Activated naive CD8-positive, alpha-beta T cell treated with anti-CD3 and anti-CD28 coated beads for 36 hours (primary cell): ENCODE measurements around the gene SAMD14. TPM values are rescaled to one million over a fixed set of nuclear protein-coding genes. Genes with fewer than 3 reads are reported as not detected.

ENCODE experiments used
- DNase-seq: peaks from one replicate; pipeline ENCODE4 v3.0.0; 2021
- H3K27ac Mint-ChIP-seq: one replicate; pipeline ENCODE4 v1.8.0; 2022; ENCODE audit warnings: mild to moderate bottlenecking, moderate library complexity, mixed read lengths
- H3K27me3 Mint-ChIP-seq: one replicate; pipeline ENCODE4 v1.8.0; 2022; ENCODE audit warnings: mild to moderate bottlenecking, mixed read lengths
- H3K36me3 Mint-ChIP-seq: one replicate; pipeline ENCODE4 v1.8.0; 2021; ENCODE audit warnings: mild to moderate bottlenecking, mixed read lengths
- H3K4me1 Mint-ChIP-seq: one replicate; pipeline ENCODE4 v1.8.0; 2021; ENCODE audit warnings: mixed read lengths
- H3K4me3 Mint-ChIP-seq: one replicate; pipeline ENCODE4 v1.8.0; 2022; ENCODE audit warnings: mild to moderate bottlenecking, moderate library complexity, mixed read lengths
- H3K9me3 Mint-ChIP-seq: one replicate; pipeline ENCODE4 v1.8.0; 2022; ENCODE audit warnings: mixed read lengths
- total RNA-seq, 2 experiments: library from RNA; stranded (reverse); gene quantifications; one replicate each; pipeline ENCODE4 v1.2.3, GENCODE V29; 2021

Gene SAMD14
- total RNA-seq, 2 experiments from 2014 or later = 0.47 to 0.66 TPM

DNA sequence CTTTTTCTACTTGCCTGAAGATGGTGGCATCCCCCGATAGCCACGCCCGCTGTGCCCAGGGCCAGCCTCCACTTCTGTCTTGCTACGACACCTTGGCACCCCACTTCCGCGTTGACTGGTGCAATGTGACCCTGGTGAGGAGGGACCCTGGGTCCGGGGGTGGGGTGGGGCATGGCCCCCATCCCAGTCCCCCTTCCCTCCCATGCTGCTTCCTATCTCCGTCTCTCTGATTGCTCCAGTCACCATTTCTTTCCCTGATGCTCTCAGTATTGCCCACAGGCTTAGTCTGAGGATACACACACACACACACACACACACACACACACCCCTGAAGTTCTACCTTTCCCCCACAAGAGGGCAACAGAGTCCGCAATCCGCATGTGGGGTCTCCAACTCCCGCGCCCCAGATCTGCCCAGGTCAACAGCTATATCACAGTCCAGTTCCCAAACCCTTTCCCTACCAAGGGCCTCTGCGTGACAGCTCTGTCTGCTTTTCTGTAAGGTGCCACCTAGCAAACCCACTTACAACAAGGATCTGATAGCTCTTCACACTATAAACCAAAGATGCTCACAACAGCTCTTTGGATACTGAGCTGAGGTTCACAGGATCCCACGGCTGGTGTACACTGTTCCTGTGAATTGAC lies 39.3 kb upstream of the SAMD14 start:
- Mint-ChIP-seq H3K36me3 (no peaks in the 10 kb centered on the region), H3K27me3 (no peaks in the 10 kb centered on the region), H3K9me3 (no peaks in the 10 kb centered on the region), H3K4me3 (peak overlapping the region; percentile 38), H3K27ac (peak overlapping the region; percentile 63), H3K4me1 (peaks cover 14% of the 10 kb centered on the region)
- peak; percentile 56 for DNase-seq

DNA sequence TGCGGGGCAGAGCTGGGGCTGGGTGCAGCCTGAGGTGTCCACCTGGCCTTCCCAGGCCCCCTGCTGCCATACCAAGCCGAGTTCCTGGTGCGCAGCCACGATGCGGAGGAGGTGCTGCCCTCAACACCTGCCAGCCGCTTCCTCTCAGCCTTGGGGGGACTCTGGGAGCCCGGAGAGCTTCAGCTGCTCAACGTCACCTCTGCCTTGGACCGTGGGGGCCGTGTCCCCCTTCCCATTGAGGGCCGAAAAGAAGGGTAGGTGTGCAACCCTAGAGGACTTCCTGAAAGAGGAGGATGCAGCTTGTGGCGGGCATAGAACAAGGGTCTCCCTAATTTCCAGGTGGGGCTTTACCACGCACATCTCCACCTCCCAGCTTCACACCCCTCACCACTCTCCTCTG lies 38.4 kb upstream of the SAMD14 start:
- Mint-ChIP-seq H3K4me3 (peak overlapping the region; percentile 38), H3K36me3 (no peaks in the 10 kb centered on the region), H3K27ac (no peak overlapping the region), H3K9me3 (no peaks in the 10 kb centered on the region), H3K4me1 (peaks cover 23% of the 10 kb centered on the region), H3K27me3 (no peaks in the 10 kb centered on the region)
- DNase-seq = no peak

- H3K9me3 Mint-ChIP-seq = peaks cover 3% of the 10 kb centered on the region
- H3K4me1 Mint-ChIP-seq = peaks cover 28% of the 10 kb centered on the region
- no peak for DNase-seq
- no peaks in the 10 kb centered on the region for H3K36me3 Mint-ChIP-seq
- H3K27me3 Mint-ChIP-seq = no peaks in the 10 kb centered on the region
- no peak overlapping the region for H3K4me3 Mint-ChIP-seq
- no peak overlapping the region for H3K27ac Mint-ChIP-seq
Measured at GRCh38 chr17:50167371-50167770, 37.4 kb upstream of the SAMD14 start.

GRCh38 chr17:50166518-50167181 lies 36.7 kb upstream of the SAMD14 start:
- peaks cover 35% of the 10 kb centered on the region for H3K4me1 Mint-ChIP-seq
- no peak overlapping the region for H3K4me3 Mint-ChIP-seq
- H3K27ac Mint-ChIP-seq = no peak overlapping the region
- no peaks in the 10 kb centered on the region for H3K27me3 Mint-ChIP-seq
- H3K9me3 Mint-ChIP-seq = peaks cover 4% of the 10 kb centered on the region
- DNase-seq = no peak
- peaks cover 2% of the 10 kb centered on the region for H3K36me3 Mint-ChIP-seq

- H3K9me3 Mint-ChIP-seq = peaks cover 4% of the 10 kb centered on the region
- peak within 1 kb of the TSS; percentile 9 for H3K27ac Mint-ChIP-seq
- H3K4me3 Mint-ChIP-seq = no peak within 1 kb of the TSS
- H3K36me3 Mint-ChIP-seq = peaks cover 3% of the 10 kb centered on the region
- H3K4me1 Mint-ChIP-seq = peaks cover 39% of the 10 kb centered on the region
- no peak for DNase-seq
- H3K27me3 Mint-ChIP-seq = no peaks in the 10 kb centered on the region
Measured at GRCh38 chr17:50165867-50166517, 36.0 kb upstream of the SAMD14 start, which contains the start of gene SGCA. SGCA (plus strand) TSS chr17:50166005; CDS start chr17:50166041, 36 bp downstream.

DNA sequence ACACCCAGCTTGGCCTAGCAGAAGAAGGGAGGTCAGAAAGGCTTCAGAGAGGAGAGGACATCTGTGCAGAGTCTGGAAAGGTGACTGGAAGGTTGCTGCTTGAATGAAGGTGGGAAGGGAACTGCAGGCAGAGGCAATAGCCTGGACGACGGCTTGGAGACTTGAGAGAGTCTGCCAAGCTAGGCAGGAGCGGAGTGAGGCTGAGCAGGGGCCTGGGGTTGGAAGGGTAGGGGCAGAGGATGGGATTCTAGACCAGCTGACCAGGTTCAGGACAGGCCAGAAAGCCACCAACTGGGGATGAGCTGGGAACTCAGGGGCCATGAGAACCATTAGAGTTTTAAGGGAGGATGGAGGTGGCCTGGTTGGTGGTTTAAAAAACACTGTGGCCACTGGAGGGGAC lies 35.5 kb upstream of the SAMD14 start:
- H3K4me1 Mint-ChIP-seq = peaks cover 43% of the 10 kb centered on the region

GRCh38 chr17:50165066-50165465 lies 35.1 kb upstream of the SAMD14 start:
- Mint-ChIP-seq H3K36me3 (peaks cover 3% of the 10 kb centered on the region), H3K4me1 (peaks cover 43% of the 10 kb centered on the region), H3K27me3 (no peaks in the 10 kb centered on the region), H3K4me3 (no peak overlapping the region), H3K27ac (peak overlapping the region; percentile 9), H3K9me3 (peaks cover 4% of the 10 kb centered on the region)
- DNase-seq = no peak

More for the DNA sequence above, 35.5 kb upstream of the SAMD14 start:
- peak overlapping the region; percentile 9 for H3K27ac Mint-ChIP-seq
- DNase-seq = no peak
- H3K9me3 Mint-ChIP-seq = peaks cover 4% of the 10 kb centered on the region
- no peak overlapping the region for H3K4me3 Mint-ChIP-seq
- peaks cover 3% of the 10 kb centered on the region for H3K36me3 Mint-ChIP-seq
- H3K27me3 Mint-ChIP-seq = no peaks in the 10 kb centered on the region

DNA sequence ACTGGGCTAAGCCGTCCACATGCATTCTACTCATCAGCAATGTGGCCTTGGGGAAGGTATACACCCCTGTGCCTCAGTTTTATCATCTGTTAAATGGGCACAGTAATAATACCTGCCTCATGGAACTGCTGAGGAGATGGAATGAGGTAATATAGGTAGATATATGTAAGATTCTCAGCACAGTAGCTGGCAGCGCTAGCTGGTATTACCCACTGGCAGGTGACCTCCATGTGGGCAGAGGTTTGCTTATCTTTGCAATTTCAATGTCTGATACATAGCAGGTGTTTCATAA lies 34.7 kb upstream of the SAMD14 start:
- peaks cover 43% of the 10 kb centered on the region for H3K4me1 Mint-ChIP-seq
- H3K9me3 Mint-ChIP-seq = peaks cover 4% of the 10 kb centered on the region
- H3K27ac Mint-ChIP-seq = no peak overlapping the region
- H3K27me3 Mint-ChIP-seq = no peaks in the 10 kb centered on the region
- DNase-seq = no peak
- no peak overlapping the region for H3K4me3 Mint-ChIP-seq
- H3K36me3 Mint-ChIP-seq = peaks cover 3% of the 10 kb centered on the region

DNA sequence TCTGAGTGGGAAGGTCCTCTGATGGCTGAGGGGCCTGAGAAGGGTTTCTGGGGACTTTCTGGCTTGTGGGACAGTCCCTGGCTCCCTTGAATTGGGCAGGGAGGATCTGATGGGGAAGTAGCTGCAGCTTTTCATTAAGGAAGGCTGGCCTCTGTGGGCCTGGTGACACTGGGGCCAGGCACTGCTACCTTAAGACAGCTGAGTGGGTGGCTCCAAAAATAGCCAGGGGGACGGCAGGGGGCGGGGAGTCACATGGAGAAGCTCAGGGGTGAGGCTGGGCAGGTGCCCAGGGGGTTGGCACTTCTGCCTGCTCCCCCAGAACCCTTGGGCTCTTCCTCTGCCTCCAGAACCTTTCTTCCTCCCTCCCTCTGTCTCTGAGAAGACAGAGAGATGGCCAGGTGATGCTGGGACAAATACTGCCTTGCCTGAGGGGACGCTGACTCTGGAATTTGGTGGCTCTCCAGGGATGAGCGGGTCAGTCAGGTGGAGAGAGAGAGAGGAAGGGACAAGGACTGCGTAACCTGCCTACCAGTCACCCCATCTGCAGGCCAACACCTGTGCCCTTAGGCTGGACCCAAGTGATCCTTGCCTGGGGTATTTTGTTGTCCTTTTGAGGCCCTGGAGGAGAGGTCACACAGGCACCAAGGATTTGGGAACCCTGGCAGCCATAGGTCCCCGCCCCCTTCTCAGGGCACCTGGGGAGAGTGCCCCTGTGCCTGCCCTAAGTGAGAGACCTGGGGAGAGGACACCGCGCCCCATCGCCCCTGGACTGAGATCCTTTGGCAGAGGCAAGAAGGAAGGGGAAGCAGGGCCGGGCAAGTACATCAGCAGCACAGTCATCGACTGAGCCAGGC lies 34.1 kb upstream of the SAMD14 start:
- DNase-seq = peak; percentile 40
- H3K4me1 Mint-ChIP-seq = peaks cover 39% of the 10 kb centered on the region
- no peaks in the 10 kb centered on the region for H3K27me3 Mint-ChIP-seq
- no peak overlapping the region for H3K4me3 Mint-ChIP-seq
- peaks cover 3% of the 10 kb centered on the region for H3K36me3 Mint-ChIP-seq
- H3K27ac Mint-ChIP-seq = peak overlapping the region; percentile 55
- H3K9me3 Mint-ChIP-seq = peaks cover 4% of the 10 kb centered on the region

DNA sequence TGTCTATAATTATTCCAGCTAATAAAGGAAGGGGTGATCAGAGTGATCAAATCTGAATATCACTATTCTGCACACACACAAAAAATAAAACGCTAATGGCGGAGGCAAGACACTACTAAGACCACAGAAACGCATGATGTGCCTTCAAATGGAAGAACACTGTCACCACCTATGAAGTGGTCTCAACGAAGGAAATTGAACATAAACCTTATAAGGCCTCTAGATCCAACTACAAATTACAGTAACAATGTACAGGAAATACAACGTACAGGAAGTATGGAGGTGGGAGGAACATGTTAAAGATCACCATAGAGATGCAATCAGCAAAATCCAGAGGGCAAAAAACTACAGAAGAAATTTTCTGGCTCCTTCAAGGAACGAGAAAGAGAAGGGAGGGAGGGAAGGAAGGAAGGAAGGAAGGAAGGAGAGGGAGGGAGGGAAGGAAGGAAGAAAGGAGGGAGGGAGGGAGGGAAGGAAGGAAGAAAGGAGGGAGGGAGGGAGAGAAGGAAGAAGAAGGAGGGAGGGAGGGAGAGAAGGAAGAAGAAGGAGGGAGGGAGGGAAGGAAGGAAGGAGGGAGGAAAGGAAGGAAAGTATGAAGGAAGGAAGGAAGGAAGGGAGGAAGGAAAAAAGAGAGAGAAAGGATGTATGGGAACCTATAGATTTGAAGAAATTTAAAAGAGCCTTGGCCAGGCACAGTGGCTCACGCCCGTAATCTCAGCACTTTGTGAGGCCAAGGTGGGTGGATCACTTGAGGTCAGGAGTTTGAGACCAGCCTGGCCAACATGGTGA lies 32.7 kb upstream of the SAMD14 start:
- Mint-ChIP-seq H3K27me3 (no peaks in the 10 kb centered on the region), H3K36me3 (peaks cover 3% of the 10 kb centered on the region), H3K4me1 (peaks cover 40% of the 10 kb centered on the region), H3K4me3 (peak overlapping the region; percentile 25), H3K27ac (peak overlapping the region; percentile 96), H3K9me3 (peaks cover 4% of the 10 kb centered on the region)
- DNase-seq = no peak

DNA sequence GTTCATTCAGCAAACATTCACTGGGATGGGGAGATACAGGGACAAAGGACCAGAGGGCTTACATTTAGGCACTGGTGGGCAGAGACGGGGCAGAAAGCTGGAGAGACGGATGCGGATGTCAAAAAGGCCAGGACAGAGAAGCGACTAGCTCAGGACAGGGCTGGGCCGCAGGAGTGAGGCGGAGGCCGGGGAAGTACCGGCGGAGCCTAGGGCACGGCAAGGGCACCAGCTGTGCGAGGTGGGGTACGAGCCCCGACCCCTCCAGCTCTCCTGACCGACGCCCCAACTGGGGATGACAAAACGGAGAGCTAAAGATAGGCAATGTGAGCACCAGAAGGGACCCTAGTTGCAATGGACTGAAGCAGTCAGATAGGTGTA lies 31.9 kb upstream of the SAMD14 start:
- Mint-ChIP-seq H3K27me3 (no peaks in the 10 kb centered on the region), H3K9me3 (peaks cover 4% of the 10 kb centered on the region), H3K4me1 (peaks cover 43% of the 10 kb centered on the region), H3K36me3 (peaks cover 3% of the 10 kb centered on the region), H3K4me3 (peak overlapping the region; percentile 83), H3K27ac (peak overlapping the region; percentile 96)
- DNase-seq = no peak

- Mint-ChIP-seq H3K27ac (peak overlapping the region; percentile 96), H3K9me3 (peaks cover 4% of the 10 kb centered on the region), H3K4me3 (peak overlapping the region; percentile 83)
Measured at GRCh38 chr17:50161023-50161910, 31.3 kb upstream of the SAMD14 start.

DNA sequence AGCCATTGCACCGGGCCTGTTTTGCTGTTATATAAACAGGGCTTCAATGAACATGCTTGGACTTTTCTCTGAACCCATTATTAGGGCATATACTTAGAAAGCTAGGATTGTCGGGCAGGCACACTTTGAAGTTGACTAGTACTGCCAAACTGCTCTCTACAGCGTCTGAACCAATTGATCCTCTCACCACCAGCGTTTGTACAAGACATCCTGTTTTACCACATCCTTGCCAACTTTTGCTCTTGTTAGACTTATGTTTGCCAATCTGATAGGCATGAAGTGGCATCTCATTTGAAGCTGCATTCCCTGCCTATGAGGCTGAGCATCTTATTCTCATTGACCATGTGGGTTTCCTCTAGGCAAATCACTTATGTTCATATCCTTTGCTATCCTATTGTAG lies 27.9 kb upstream of the SAMD14 start:
- no peak overlapping the region for H3K4me3 Mint-ChIP-seq

More at GRCh38 chr17:50161023-50161910, 31.3 kb upstream of the SAMD14 start:
- DNase-seq = peak; percentile 99
- peaks cover 43% of the 10 kb centered on the region for H3K4me1 Mint-ChIP-seq
- no peaks in the 10 kb centered on the region for H3K27me3 Mint-ChIP-seq
- H3K36me3 Mint-ChIP-seq = peaks cover 3% of the 10 kb centered on the region

More for the DNA sequence above, 27.9 kb upstream of the SAMD14 start:
- H3K36me3 Mint-ChIP-seq = peaks cover 3% of the 10 kb centered on the region
- H3K27me3 Mint-ChIP-seq = no peaks in the 10 kb centered on the region
- H3K27ac Mint-ChIP-seq = no peak overlapping the region
- DNase-seq = no peak
- H3K9me3 Mint-ChIP-seq = peaks cover 4% of the 10 kb centered on the region
- H3K4me1 Mint-ChIP-seq = peaks cover 48% of the 10 kb centered on the region
